Measurements from ENCODE around the gene DMTF1.

DMTF1 gene

GRCh38 chr7:87170828-87171227 lies 18.6 kb downstream of the DMTF1 start:
- WGBS, result 93% methylated on average over 3 of the region's 3 CpGs
- Histone ChIP-seq H3K9ac (ENCODE audit: low read depth, low read length) (no peak overlapping the region), H3K4me3 (ENCODE audit: low read length) (no peak overlapping the region), H3K4me1 (ENCODE audit: insufficient read depth, low read length) (no peaks in the 10 kb centered on the region), H3K27me3 (ENCODE audit: insufficient read depth, low read length) (no peaks in the 10 kb centered on the region), H3K9me3 (ENCODE audit: insufficient read depth, low read depth, low read length) (no peaks in the 10 kb centered on the region), H3K27ac (ENCODE audit: low read depth, low read length) (no peak overlapping the region), H3K36me3 (ENCODE audit: insufficient read depth, low read length) (peaks cover 100% of the 10 kb centered on the region)

GRCh38 chr7:87171282-87171934 lies 19.2 kb downstream of the DMTF1 start:
- H3K4me1 ChIP-seq (ENCODE audit: insufficient read depth, low read length), result no peaks in the 10 kb centered on the region
- no peaks in the 10 kb centered on the region for H3K9me3 ChIP-seq (ENCODE audit: insufficient read depth, low read depth, low read length)
- H3K4me3 ChIP-seq (ENCODE audit: low read length), result no peak overlapping the region
- no peak overlapping the region for H3K27ac ChIP-seq (ENCODE audit: low read depth, low read length)
- H3K9ac ChIP-seq (ENCODE audit: low read depth, low read length), result no peak overlapping the region
- H3K36me3 ChIP-seq (ENCODE audit: insufficient read depth, low read length), result peaks cover 100% of the 10 kb centered on the region
- H3K27me3 ChIP-seq (ENCODE audit: insufficient read depth, low read length), result no peaks in the 10 kb centered on the region

GRCh38 chr7:87173471-87173870 lies 21.2 kb downstream of the DMTF1 start:
- Histone ChIP-seq H3K36me3 (ENCODE audit: insufficient read depth, low read length) (peaks cover 100% of the 10 kb centered on the region), H3K27me3 (ENCODE audit: insufficient read depth, low read length) (no peaks in the 10 kb centered on the region), H3K4me1 (ENCODE audit: insufficient read depth, low read length) (no peaks in the 10 kb centered on the region), H3K4me3 (ENCODE audit: low read length) (no peak overlapping the region), H3K9ac (ENCODE audit: low read depth, low read length) (no peak overlapping the region), H3K27ac (ENCODE audit: low read depth, low read length) (no peak overlapping the region), H3K9me3 (ENCODE audit: insufficient read depth, low read depth, low read length) (no peaks in the 10 kb centered on the region)
- WGBS, result 97% methylated on average over 1 of the region's 1 CpG

- Histone ChIP-seq H3K9ac (ENCODE audit: low read depth, low read length) (no peak overlapping the region), H3K27ac (ENCODE audit: low read depth, low read length) (no peak overlapping the region), H3K36me3 (ENCODE audit: insufficient read depth, low read length) (peaks cover 99% of the 10 kb centered on the region), H3K9me3 (ENCODE audit: insufficient read depth, low read depth, low read length) (no peaks in the 10 kb centered on the region), H3K27me3 (ENCODE audit: insufficient read depth, low read length) (no peaks in the 10 kb centered on the region), H3K4me1 (ENCODE audit: insufficient read depth, low read length) (no peaks in the 10 kb centered on the region), H3K4me3 (ENCODE audit: low read length) (no peak overlapping the region)
- WGBS, result 96% methylated on average over 2 of the region's 4 CpGs
Measured at GRCh38 chr7:87178320-87178719, 26.1 kb downstream of the DMTF1 start.

GRCh38 chr7:87179180-87179579 lies 26.9 kb downstream of the DMTF1 start:
- 98% methylated on average over 2 of the region's 3 CpGs for WGBS
- Histone ChIP-seq H3K36me3 (ENCODE audit: insufficient read depth, low read length) (peaks cover 99% of the 10 kb centered on the region), H3K9ac (ENCODE audit: low read depth, low read length) (no peak overlapping the region), H3K9me3 (ENCODE audit: insufficient read depth, low read depth, low read length) (no peaks in the 10 kb centered on the region), H3K4me1 (ENCODE audit: insufficient read depth, low read length) (no peaks in the 10 kb centered on the region), H3K4me3 (ENCODE audit: low read length) (no peak overlapping the region), H3K27me3 (ENCODE audit: insufficient read depth, low read length) (no peaks in the 10 kb centered on the region), H3K27ac (ENCODE audit: low read depth, low read length) (no peak overlapping the region)

GRCh38 chr7:87187120-87187519 lies 34.9 kb downstream of the DMTF1 start:
- Histone ChIP-seq H3K4me1 (ENCODE audit: insufficient read depth, low read length) (no peaks in the 10 kb centered on the region), H3K36me3 (ENCODE audit: insufficient read depth, low read length) (peaks cover 100% of the 10 kb centered on the region), H3K27ac (ENCODE audit: low read depth, low read length) (no peak overlapping the region), H3K27me3 (ENCODE audit: insufficient read depth, low read length) (no peaks in the 10 kb centered on the region), H3K9ac (ENCODE audit: low read depth, low read length) (no peak overlapping the region), H3K9me3 (ENCODE audit: insufficient read depth, low read depth, low read length) (no peaks in the 10 kb centered on the region), H3K4me3 (ENCODE audit: low read length) (no peak overlapping the region)
- 97% methylated on average over 2 of the region's 2 CpGs for WGBS

GRCh38 chr7:87188930-87189329 lies 36.7 kb downstream of the DMTF1 start:
- Histone ChIP-seq H3K27ac (ENCODE audit: low read depth, low read length) (no peak overlapping the region), H3K4me1 (ENCODE audit: insufficient read depth, low read length) (no peaks in the 10 kb centered on the region), H3K9ac (ENCODE audit: low read depth, low read length) (no peak overlapping the region), H3K4me3 (ENCODE audit: low read length) (no peak overlapping the region), H3K36me3 (ENCODE audit: insufficient read depth, low read length) (peaks cover 100% of the 10 kb centered on the region), H3K9me3 (ENCODE audit: insufficient read depth, low read depth, low read length) (no peaks in the 10 kb centered on the region), H3K27me3 (ENCODE audit: insufficient read depth, low read length) (no peaks in the 10 kb centered on the region)
- WGBS, result 95% methylated on average over 2 of the region's 2 CpGs

GRCh38 chr7:87190783-87191182 lies 38.5 kb downstream of the DMTF1 start:
- no peak overlapping the region for H3K9ac ChIP-seq (ENCODE audit: low read depth, low read length)
- no peak overlapping the region for H3K4me3 ChIP-seq (ENCODE audit: low read length)
- H3K27me3 ChIP-seq (ENCODE audit: insufficient read depth, low read length), result no peaks in the 10 kb centered on the region
- H3K36me3 ChIP-seq (ENCODE audit: insufficient read depth, low read length), result peaks cover 100% of the 10 kb centered on the region
- H3K9me3 ChIP-seq (ENCODE audit: insufficient read depth, low read depth, low read length), result no peaks in the 10 kb centered on the region
- no peaks in the 10 kb centered on the region for H3K4me1 ChIP-seq (ENCODE audit: insufficient read depth, low read length)
- WGBS, result 94% methylated on average over 3 of the region's 3 CpGs
- H3K27ac ChIP-seq (ENCODE audit: low read depth, low read length), result no peak overlapping the region

GRCh38 chr7:87192784-87193487 lies 40.7 kb downstream of the DMTF1 start:
- Histone ChIP-seq H3K27me3 (ENCODE audit: insufficient read depth, low read length) (no peaks in the 10 kb centered on the region), H3K4me1 (ENCODE audit: insufficient read depth, low read length) (no peaks in the 10 kb centered on the region), H3K27ac (ENCODE audit: low read depth, low read length) (no peak overlapping the region), H3K4me3 (ENCODE audit: low read length) (no peak overlapping the region), H3K36me3 (ENCODE audit: insufficient read depth, low read length) (peaks cover 100% of the 10 kb centered on the region), H3K9ac (ENCODE audit: low read depth, low read length) (no peak overlapping the region), H3K9me3 (ENCODE audit: insufficient read depth, low read depth, low read length) (no peaks in the 10 kb centered on the region)
- WGBS, result 96% methylated on average over 5 of the region's 6 CpGs

GRCh38 chr7:87193912-87194311 lies 41.7 kb downstream of the DMTF1 start:
- H3K36me3 ChIP-seq (ENCODE audit: insufficient read depth, low read length), result peaks cover 100% of the 10 kb centered on the region
- H3K4me3 ChIP-seq (ENCODE audit: low read length), result no peak overlapping the region
- no peaks in the 10 kb centered on the region for H3K4me1 ChIP-seq (ENCODE audit: insufficient read depth, low read length)
- no peak overlapping the region for H3K27ac ChIP-seq (ENCODE audit: low read depth, low read length)
- H3K27me3 ChIP-seq (ENCODE audit: insufficient read depth, low read length), result no peaks in the 10 kb centered on the region
- no peak overlapping the region for H3K9ac ChIP-seq (ENCODE audit: low read depth, low read length)
- no peaks in the 10 kb centered on the region for H3K9me3 ChIP-seq (ENCODE audit: insufficient read depth, low read depth, low read length)
- WGBS, result 96% methylated on average over 1 of the region's 1 CpG

GRCh38 chr7:87199241-87199640 lies 47.0 kb downstream of the DMTF1 start:
- no peak overlapping the region for H3K27ac ChIP-seq (ENCODE audit: low read depth, low read length)
- no peak overlapping the region for H3K9ac ChIP-seq (ENCODE audit: low read depth, low read length)
- H3K27me3 ChIP-seq (ENCODE audit: insufficient read depth, low read length), result no peaks in the 10 kb centered on the region
- H3K4me1 ChIP-seq (ENCODE audit: insufficient read depth, low read length), result peaks cover 13% of the 10 kb centered on the region; the same call in 1 of the 2 replicates
- H3K36me3 ChIP-seq (ENCODE audit: insufficient read depth, low read length), result peaks cover 88% of the 10 kb centered on the region
- H3K4me3 ChIP-seq (ENCODE audit: low read length), result no peak overlapping the region
- peaks cover 9% of the 10 kb centered on the region for H3K9me3 ChIP-seq (ENCODE audit: insufficient read depth, low read depth, low read length)
- WGBS, result 100% methylated on average over 1 of the region's 1 CpG

All from HUES64 (cell line).